C4-2B (cell line): ENCODE data around the gene PAQR4.

ENCODE experiments used
- CTCF ChIP-seq: fragments of 450-650 bp; conservative IDR thresholded peaks from 2 replicates; pipeline ENCODE4 v1.5.1; 2017; ENCODE audit warnings: mild to moderate bottlenecking
- ZFX ChIP-seq: fragments of 450-650 bp; IDR thresholded peaks from 2 replicates; pipeline ENCODE4 v1.6.1; 2017

DNA sequence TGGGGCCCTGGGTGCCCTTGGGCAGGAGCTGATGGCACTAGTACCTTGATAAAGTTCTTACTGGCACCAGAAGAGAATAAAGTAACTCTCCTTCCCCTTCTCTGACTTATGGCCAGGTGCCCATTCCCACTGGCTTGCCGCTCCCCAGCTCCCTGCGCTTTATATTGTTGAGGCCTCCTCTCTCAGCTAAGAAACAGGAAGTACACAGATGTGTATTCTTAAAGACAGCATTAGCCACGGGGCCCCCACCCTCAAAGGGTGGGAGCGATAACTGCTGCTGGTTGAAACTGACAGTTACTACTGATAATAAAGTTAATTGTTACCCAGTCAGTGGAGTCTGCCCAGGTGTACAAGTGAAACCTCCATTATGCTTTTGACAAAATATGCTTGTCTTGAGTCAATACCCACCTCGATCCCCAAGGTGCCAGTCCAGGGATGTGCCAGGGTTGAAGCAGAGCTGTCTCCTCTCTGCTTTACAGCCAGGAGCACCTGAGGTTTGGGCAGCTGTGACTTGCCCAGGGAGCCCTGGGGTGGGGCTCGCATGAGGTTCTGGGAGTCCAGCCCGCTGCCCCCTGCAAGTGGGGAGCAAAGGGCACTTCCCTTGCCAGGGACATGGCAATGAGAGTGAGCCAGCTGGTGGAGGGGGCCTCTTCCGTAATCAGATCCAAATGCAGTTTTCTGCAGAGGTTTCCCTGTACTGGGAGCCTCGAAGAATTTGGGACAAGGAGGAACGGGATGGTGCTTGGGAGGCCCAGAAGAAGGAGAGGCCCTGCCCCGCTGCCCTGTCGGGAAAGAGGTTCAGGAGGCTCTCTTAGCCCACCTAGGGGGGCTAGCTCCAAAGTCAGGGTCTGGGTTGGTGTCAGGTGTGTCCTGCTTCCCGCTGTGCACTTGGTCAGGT lies 38.2 kb downstream of the PAQR4 start:
- no peak for TF ChIP-seq CTCF
- no peak for TF ChIP-seq ZFX
